Activated CD8-positive, alpha-beta T cell treated with anti-CD3 and anti-CD28 coated beads for 36 hours (primary cell): Measurements from ENCODE around the gene DDX24. TPM values are rescaled to one million over a fixed set of nuclear protein-coding genes. Genes with fewer than 3 reads are reported as not detected.

Experiments used
- ATAC-seq: fragments of 200-7000 bp; cut with Tn5 transposase; one replicate; pipeline ENCODE4 v1.10.0; 2021; ENCODE audit warnings: mild to moderate bottlenecking, moderate library complexity
- CTCF ChIA-PET: fragments of 350-600 bp; sonication (Branson Sonifier 250); formaldehyde crosslinking; loops from one replicate; lab custom pipeline; 2021; ENCODE audit warnings: antibody characterized with exemption; lab: Charles Lee
- POLR2A ChIA-PET: fragments of 350-600 bp; sonication (Branson Sonifier 250); formaldehyde crosslinking; loops from one replicate; lab custom pipeline; 2021; ENCODE audit warnings: antibody characterized with exemption; lab: Charles Lee
- DNase-seq: peaks from one replicate; pipeline ENCODE4 v3.0.0-alpha.2; 2020
- H3K27ac Mint-ChIP-seq: one replicate; pipeline ENCODE4 v1.8.0; 2021; ENCODE audit warnings: mild to moderate bottlenecking, mixed read lengths
- H3K27me3 Mint-ChIP-seq: one replicate; pipeline ENCODE4 v1.8.0; 2021; ENCODE audit warnings: mixed read lengths
- H3K36me3 Mint-ChIP-seq: one replicate; pipeline ENCODE4 v1.8.0; 2021; ENCODE audit warnings: low read depth, mixed read lengths
- H3K4me1 Mint-ChIP-seq: one replicate; pipeline ENCODE4 v1.8.0; 2021; ENCODE audit warnings: low read depth, mixed read lengths
- H3K4me3 Mint-ChIP-seq: one replicate; pipeline ENCODE4 v1.8.0; 2021; ENCODE audit warnings: mild to moderate bottlenecking, moderate library complexity, mixed read lengths
- H3K9me3 Mint-ChIP-seq: one replicate; pipeline ENCODE4 v1.8.0; 2021; ENCODE audit warnings: mixed read lengths
- intact Hi-C: fragments of 100-400 bp; cut with micrococcal nuclease; formaldehyde crosslinking; loops from one replicate; pipeline ENCODE4 v1.10.0; 2022
- total RNA-seq, 2 experiments: library from RNA; stranded (reverse); gene quantifications; one replicate each; pipeline ENCODE4 v1.2.3, GENCODE V29; 2021
- TF ChIP-seq, protein P1 (sequence below): fragments of 200-600 bp; IDR thresholded peaks from one replicate; pipeline ENCODE4 v1.8.0; 2022; ENCODE audit warnings: antibody characterized with exemption, mild to moderate bottlenecking

DDX24 gene
- total RNA-seq, 2 experiments from 2014 or later, result 272 to 275 TPM

DNA sequence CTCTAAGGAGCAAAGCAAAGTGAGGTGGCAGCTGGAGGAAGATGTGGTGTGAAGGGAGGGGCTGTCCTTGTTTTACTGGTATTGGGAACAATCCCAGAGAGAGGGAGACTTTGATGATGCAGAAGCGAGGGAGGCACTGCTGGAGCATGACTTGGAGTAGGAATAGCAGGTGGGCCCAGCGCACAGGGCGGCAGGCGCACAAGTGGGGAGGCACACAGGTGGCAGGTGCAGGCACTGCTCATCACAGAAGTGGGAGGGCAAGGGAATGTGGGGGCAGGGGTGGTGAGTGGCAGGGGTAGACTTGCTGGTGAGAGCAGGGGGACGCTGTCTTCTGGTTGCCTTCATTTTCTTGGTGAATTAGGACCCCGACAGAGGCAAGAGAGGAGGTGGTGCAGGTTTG is 18.0 kb upstream of the DDX24 start:
- no peaks in the 10 kb centered on the region for H3K4me1 Mint-ChIP-seq
- no peak for DNase-seq
- H3K9me3 Mint-ChIP-seq, result no peaks in the 10 kb centered on the region
- POLR2A ChIA-PET, result no interaction called here
- H3K27me3 Mint-ChIP-seq, result no peaks in the 10 kb centered on the region
- TF ChIP-seq, protein P1, sequence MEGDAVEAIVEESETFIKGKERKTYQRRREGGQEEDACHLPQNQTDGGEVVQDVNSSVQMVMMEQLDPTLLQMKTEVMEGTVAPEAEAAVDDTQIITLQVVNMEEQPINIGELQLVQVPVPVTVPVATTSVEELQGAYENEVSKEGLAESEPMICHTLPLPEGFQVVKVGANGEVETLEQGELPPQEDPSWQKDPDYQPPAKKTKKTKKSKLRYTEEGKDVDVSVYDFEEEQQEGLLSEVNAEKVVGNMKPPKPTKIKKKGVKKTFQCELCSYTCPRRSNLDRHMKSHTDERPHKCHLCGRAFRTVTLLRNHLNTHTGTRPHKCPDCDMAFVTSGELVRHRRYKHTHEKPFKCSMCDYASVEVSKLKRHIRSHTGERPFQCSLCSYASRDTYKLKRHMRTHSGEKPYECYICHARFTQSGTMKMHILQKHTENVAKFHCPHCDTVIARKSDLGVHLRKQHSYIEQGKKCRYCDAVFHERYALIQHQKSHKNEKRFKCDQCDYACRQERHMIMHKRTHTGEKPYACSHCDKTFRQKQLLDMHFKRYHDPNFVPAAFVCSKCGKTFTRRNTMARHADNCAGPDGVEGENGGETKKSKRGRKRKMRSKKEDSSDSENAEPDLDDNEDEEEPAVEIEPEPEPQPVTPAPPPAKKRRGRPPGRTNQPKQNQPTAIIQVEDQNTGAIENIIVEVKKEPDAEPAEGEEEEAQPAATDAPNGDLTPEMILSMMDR, result no peak
- CTCF ChIA-PET, result interaction anchor here (0.6 kb wide), 1 partner anchor 1868 kb away, joined by 3 read pairs; no protein-coding TSS in a partner anchor
- no peaks in the 10 kb centered on the region for H3K36me3 Mint-ChIP-seq
- no peak for ATAC-seq
- H3K4me3 Mint-ChIP-seq, result no peak overlapping the region
- intact Hi-C loops, result no loop called here
- H3K27ac Mint-ChIP-seq, result no peak overlapping the region

- TF ChIP-seq, protein P1, result no peak
- intact Hi-C loops, result no loop called here
- Mint-ChIP-seq H3K36me3 (no peaks in the 10 kb centered on the region), H3K27me3 (no peaks in the 10 kb centered on the region), H3K4me3 (no peak overlapping the region), H3K4me1 (no peaks in the 10 kb centered on the region), H3K9me3 (no peaks in the 10 kb centered on the region), H3K27ac (no peak overlapping the region)
- ChIA-PET CTCF (interaction anchor here (0.6 kb wide), 1 partner anchor 1869 kb away, joined by 3 read pairs; no protein-coding TSS in a partner anchor), POLR2A (no interaction called here)
- DNase-seq (no peak), ATAC-seq (no peak)
Measured at GRCh38 chr14:94098326-94098992, 17.5 kb upstream of the DDX24 start.

GRCh38 chr14:94097091-94097490 is 16.1 kb upstream of the DDX24 start:
- POLR2A ChIA-PET, result no interaction called here
- no peak for ATAC-seq

DNA sequence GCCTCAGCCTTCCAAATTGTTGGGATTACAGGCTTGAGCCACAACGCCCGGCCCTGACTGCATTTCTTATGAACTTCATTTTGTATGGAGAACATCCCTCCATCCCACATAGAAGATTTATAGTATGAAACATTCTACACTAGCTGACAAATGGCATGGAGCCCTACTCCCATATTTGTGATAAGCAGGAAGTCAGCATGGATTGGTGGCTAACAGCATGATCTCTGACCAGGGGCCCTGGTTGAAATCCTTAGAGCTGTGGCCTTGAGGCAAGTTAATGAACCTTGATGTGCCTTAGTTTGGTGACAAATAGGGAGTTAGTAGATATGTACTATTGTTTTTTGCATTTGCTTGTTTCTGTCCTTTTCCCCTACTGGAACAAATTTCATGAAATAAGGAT is 12.4 kb upstream of the DDX24 start:
- no peaks in the 10 kb centered on the region for H3K4me1 Mint-ChIP-seq
- ATAC-seq, result no peak
- no peaks in the 10 kb centered on the region for H3K9me3 Mint-ChIP-seq
- TF ChIP-seq, protein P1, result no peak
- DNase-seq, result no peak
- H3K27ac Mint-ChIP-seq, result no peak overlapping the region
- intact Hi-C loops, result no loop called here
- no peaks in the 10 kb centered on the region for H3K36me3 Mint-ChIP-seq
- POLR2A ChIA-PET, result interaction anchor here (0.6 kb wide), 1 partner anchor 69 kb away, joined by 3 read pairs; no protein-coding TSS in a partner anchor
- no peak overlapping the region for H3K4me3 Mint-ChIP-seq
- CTCF ChIA-PET, result interaction anchor here (3.6 kb wide), 1 partner anchor 43 kb away, joined by 9 read pairs; no protein-coding TSS in a partner anchor
- H3K27me3 Mint-ChIP-seq, result no peaks in the 10 kb centered on the region

More at GRCh38 chr14:94097091-94097490, 16.1 kb upstream of the DDX24 start:
- no peaks in the 10 kb centered on the region for H3K9me3 Mint-ChIP-seq
- H3K4me1 Mint-ChIP-seq, result no peaks in the 10 kb centered on the region
- DNase-seq, result no peak
- intact Hi-C loops, result no loop called here
- CTCF ChIA-PET, result no interaction called here
- H3K4me3 Mint-ChIP-seq, result no peak overlapping the region
- H3K27ac Mint-ChIP-seq, result no peak overlapping the region
- TF ChIP-seq, protein P1, result no peak
- no peaks in the 10 kb centered on the region for H3K27me3 Mint-ChIP-seq
- H3K36me3 Mint-ChIP-seq, result no peaks in the 10 kb centered on the region

- intact Hi-C loops, result no loop called here
- ChIA-PET CTCF (interaction anchor here (1.9 kb wide), 1 partner anchor 53 kb away, joined by 8 read pairs; no protein-coding TSS in a partner anchor), POLR2A (no interaction called here)
- Mint-ChIP-seq H3K27ac (no peak overlapping the region), H3K4me3 (no peak overlapping the region), H3K27me3 (no peaks in the 10 kb centered on the region), H3K36me3 (no peaks in the 10 kb centered on the region), H3K9me3 (peaks cover 1% of the 10 kb centered on the region), H3K4me1 (no peaks in the 10 kb centered on the region)
- no peak for ATAC-seq
- TF ChIP-seq, protein P1, result no peak
- DNase-seq, result no peak
Measured at GRCh38 chr14:94089479-94089878, 8.5 kb upstream of the DDX24 start.
